GM19238 (cell line): ENCODE measurements around the gene KIAA1586.
"Not testable (repeated sequence)": the region's sequence is repeated elsewhere in the genome, so short reads cannot be mapped to it uniquely, and the experiment has no call there.

Experiments
- DNase-seq: peaks from one replicate; pipeline ENCODE4 v3.0.0; 2011; ENCODE audit warnings: low spot score; ENCODE audit not compliant: insufficient read length

Gene KIAA1586

GRCh38 chr6:57046332-57047256, at the start of gene KIAA1586:
Gene KIAA1586 (plus strand): TSS chr6:57046693. CDS start chr6:57046756, 63 bp downstream.
- DNase-seq: peak; percentile 69

GRCh38 chr6:56999049-56999448, 47.4 kb upstream of the KIAA1586 start:
- no peak for DNase-seq

GRCh38 chr6:56999748-57000147, 46.7 kb upstream of the KIAA1586 start:
- not testable (repeated sequence) for DNase-seq

GRCh38 chr6:57002197-57002596, 44.3 kb upstream of the KIAA1586 start:
- DNase-seq: no peak

- no peak for DNase-seq
Measured at GRCh38 chr6:57004292-57004691, 42.2 kb upstream of the KIAA1586 start.

GRCh38 chr6:57006101-57006500, 40.4 kb upstream of the KIAA1586 start:
- DNase-seq: no peak

GRCh38 chr6:57008069-57008468, 38.4 kb upstream of the KIAA1586 start:
- DNase-seq: not testable (repeated sequence)

- no peak for DNase-seq
Measured at GRCh38 chr6:57013521-57013926, 33.0 kb upstream of the KIAA1586 start.

GRCh38 chr6:57017069-57017468, 29.4 kb upstream of the KIAA1586 start:
- no peak for DNase-seq

GRCh38 chr6:57017841-57018240, 28.7 kb upstream of the KIAA1586 start:
- no peak for DNase-seq

- DNase-seq: no peak
Measured at GRCh38 chr6:57019434-57019833, 27.1 kb upstream of the KIAA1586 start.

- peak; percentile 16 for DNase-seq
Measured at GRCh38 chr6:57021086-57021720, 25.3 kb upstream of the KIAA1586 start.

- no peak for DNase-seq
Measured at GRCh38 chr6:57024321-57024720, 22.2 kb upstream of the KIAA1586 start.

GRCh38 chr6:57024775-57025174, 21.7 kb upstream of the KIAA1586 start:
- DNase-seq: no peak

- DNase-seq: no peak
Measured at GRCh38 chr6:57026001-57026400, 20.5 kb upstream of the KIAA1586 start.

- DNase-seq: no peak
Measured at GRCh38 chr6:57027301-57027700, 19.2 kb upstream of the KIAA1586 start.

- no peak for DNase-seq
Measured at GRCh38 chr6:57029213-57029612, 17.3 kb upstream of the KIAA1586 start.

- DNase-seq: no peak
Measured at GRCh38 chr6:57033228-57033627, 13.3 kb upstream of the KIAA1586 start.

- DNase-seq: no peak
Measured at GRCh38 chr6:57035549-57035948, 10.9 kb upstream of the KIAA1586 start.

- no peak for DNase-seq
Measured at GRCh38 chr6:57038906-57039305, 7.6 kb upstream of the KIAA1586 start.

GRCh38 chr6:57040011-57040410, 6.5 kb upstream of the KIAA1586 start:
- DNase-seq: no peak

- not testable (repeated sequence) for DNase-seq
Measured at GRCh38 chr6:57044061-57044460, 2.4 kb upstream of the KIAA1586 start.

- DNase-seq: no peak
Measured at GRCh38 chr6:57044568-57044967, 1.9 kb upstream of the KIAA1586 start.
